Esophagus muscularis mucosa (tissue), 3 donors: ENCODE measurements around the gene CEP112.

Experiments
- POLR2A ChIP-seq: fragments of 450-650 bp; IDR thresholded peaks from one replicate; pipeline ENCODE4 v1.6.1; 2017; ENCODE audit warnings: antibody characterized with exemption, moderate library complexity, mild to moderate bottlenecking, low read depth
- TF ChIP-seq, protein P1 (sequence below), 3 experiments: fragments of 200-600 bp in 2 of 3; fragments of 450-650 bp in 1 of 3; sonication (generic) in 2 of 3; IDR thresholded peaks; one replicate each; pipeline ENCODE4 v1.5.1; 2017 to 2019; ENCODE audit warnings: antibody characterized with exemption in 3 of 3, mild to moderate bottlenecking in 2 of 3, moderate library complexity in 1 of 3

DNA sequence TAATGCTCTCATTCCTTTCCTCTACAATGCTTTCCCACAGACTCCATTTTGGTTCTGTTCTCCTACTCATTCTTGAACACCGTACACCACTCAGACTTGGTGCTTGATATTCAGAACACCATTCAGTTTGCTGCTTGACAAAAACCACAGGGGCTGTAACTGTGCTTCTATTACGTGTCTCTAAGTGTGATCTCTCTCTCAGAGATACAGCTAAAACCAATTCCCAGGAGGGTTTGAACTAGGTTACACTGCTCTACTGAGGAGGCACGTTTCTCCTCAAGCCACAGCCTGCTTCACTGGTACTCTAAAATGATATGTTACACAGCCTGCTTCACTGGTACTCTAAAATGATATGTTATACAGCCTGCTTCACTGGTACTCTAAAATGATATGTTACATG is 175.7 kb downstream of the CEP112 start:
- TF ChIP-seq, protein P1, sequence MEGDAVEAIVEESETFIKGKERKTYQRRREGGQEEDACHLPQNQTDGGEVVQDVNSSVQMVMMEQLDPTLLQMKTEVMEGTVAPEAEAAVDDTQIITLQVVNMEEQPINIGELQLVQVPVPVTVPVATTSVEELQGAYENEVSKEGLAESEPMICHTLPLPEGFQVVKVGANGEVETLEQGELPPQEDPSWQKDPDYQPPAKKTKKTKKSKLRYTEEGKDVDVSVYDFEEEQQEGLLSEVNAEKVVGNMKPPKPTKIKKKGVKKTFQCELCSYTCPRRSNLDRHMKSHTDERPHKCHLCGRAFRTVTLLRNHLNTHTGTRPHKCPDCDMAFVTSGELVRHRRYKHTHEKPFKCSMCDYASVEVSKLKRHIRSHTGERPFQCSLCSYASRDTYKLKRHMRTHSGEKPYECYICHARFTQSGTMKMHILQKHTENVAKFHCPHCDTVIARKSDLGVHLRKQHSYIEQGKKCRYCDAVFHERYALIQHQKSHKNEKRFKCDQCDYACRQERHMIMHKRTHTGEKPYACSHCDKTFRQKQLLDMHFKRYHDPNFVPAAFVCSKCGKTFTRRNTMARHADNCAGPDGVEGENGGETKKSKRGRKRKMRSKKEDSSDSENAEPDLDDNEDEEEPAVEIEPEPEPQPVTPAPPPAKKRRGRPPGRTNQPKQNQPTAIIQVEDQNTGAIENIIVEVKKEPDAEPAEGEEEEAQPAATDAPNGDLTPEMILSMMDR (IDR thresholded peaks at IDR 0.05) = no peak
- TF ChIP-seq POLR2A = no peak
